ENCODE data around the gene LCA5L.

Gene LCA5L

DNA sequence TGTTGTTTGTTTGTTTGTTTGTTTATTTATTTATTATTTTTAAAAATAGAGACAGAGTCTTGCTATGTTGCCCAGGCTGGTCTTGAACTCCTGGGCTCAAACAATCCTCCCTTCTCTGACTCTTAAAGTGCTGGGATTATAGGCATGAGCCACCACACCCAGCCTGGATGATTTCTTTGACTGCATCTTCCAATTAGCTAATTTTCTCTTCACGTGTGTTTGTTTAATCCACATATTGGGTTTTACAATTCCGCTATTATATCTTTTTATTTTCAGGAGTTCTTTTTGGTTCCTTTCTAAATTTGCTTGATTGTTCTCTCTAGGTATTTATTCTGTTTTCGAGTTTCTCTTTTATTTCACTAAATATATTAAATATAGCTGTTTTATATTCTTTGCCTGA, 26.0 kb upstream of the LCA5L start:
- Histone ChIP-seq H3K4me3 (ENCODE audit: low read depth, low read length) (no peak overlapping the region), H3K9ac (ENCODE audit: low read depth, low read length) (no peak overlapping the region), H3K36me3 (ENCODE audit: control insufficient read depth, insufficient read depth, low read length) (no peaks in the 10 kb centered on the region)

DNA sequence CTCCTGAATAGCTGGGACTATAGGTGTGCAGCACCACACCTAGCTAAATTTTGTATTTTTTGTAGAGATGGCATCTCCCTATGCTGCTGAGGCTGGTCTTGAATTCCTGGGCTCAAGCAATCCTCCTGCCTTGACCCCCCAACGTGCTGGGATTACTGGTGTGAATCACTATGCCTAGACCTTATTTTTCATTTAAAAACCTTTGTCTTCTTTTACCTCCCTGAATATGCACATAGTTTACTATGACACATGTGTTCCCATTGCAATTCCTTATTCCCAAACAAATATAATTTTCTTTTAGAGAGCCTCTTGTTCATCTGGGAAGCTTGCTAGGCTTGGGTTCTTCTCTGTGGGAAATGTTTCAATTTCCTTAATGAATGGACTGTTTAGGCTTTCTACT, 23.0 kb upstream of the LCA5L start:
- Histone ChIP-seq H3K9me3 (ENCODE audit: control insufficient read depth, insufficient read depth, low read length) (no peaks in the 10 kb centered on the region), H3K27me3 (ENCODE audit: control insufficient read depth, insufficient read depth, low read length) (no peaks in the 10 kb centered on the region), H3K36me3 (ENCODE audit: control insufficient read depth, insufficient read depth, low read length) (no peaks in the 10 kb centered on the region)

More for the DNA sequence above, 26.0 kb upstream of the LCA5L start:
- Histone ChIP-seq H3K27ac (ENCODE audit: low read depth, low read length) (no peak overlapping the region), H3K27me3 (ENCODE audit: control insufficient read depth, insufficient read depth, low read length) (no peaks in the 10 kb centered on the region), H3K4me1 (ENCODE audit: control insufficient read depth, insufficient read depth, low read length) (0 out of 2 replicates have a peak, but pooled peaks cover 2% of the 10 kb centered on the region), H3K9me3 (ENCODE audit: control insufficient read depth, insufficient read depth, low read length) (no peaks in the 10 kb centered on the region)

DNA sequence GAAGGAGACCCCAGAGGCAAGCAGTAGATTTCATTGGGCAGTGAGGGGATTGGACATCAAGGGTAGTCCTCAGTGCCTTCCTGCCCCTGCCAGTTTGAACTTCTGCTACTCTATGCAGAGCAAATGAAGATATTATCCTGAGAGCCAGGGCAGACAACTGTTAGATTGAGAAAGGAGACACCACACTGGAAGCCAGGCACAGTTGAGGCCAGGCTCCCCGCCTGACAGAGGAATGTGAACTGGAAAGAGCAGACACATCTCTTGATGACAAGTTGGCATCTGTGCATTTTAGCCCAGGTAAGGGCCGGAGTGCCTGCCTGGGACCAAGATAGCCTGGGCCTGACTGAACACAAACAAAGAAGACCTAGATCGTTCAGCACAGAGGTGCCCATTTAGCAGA, 22.2 kb upstream of the LCA5L start:
- Histone ChIP-seq H3K9me3 (ENCODE audit: control insufficient read depth, insufficient read depth, low read length) (no peaks in the 10 kb centered on the region), H3K36me3 (ENCODE audit: control insufficient read depth, insufficient read depth, low read length) (no peaks in the 10 kb centered on the region), H3K27ac (ENCODE audit: low read depth, low read length) (no peak overlapping the region)

More for the DNA sequence above, 23.0 kb upstream of the LCA5L start:
- Histone ChIP-seq H3K4me3 (ENCODE audit: low read depth, low read length) (no peak overlapping the region), H3K27ac (ENCODE audit: low read depth, low read length) (no peak overlapping the region), H3K4me1 (ENCODE audit: control insufficient read depth, insufficient read depth, low read length) (no peaks in the 10 kb centered on the region), H3K9ac (ENCODE audit: low read depth, low read length) (no peak overlapping the region)

DNA sequence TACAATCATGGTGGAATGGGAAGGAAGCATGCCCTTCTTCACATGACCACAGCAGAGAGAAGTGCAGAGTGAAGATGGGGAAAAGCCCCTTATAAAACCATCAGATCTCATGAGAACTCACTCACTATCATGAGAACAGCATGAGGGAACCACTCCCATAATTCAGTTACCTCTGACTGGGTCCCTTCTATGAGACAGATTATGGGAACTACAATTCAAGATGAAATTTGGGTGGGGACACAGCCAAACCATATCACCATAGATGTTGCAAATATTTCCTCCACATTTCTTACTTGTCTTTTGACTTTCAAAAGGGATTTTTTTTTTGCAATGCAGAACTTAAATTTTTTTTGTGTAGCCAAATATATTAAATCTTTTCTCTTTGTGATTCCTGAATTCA, 21.0 kb upstream of the LCA5L start:
- H3K27ac ChIP-seq (ENCODE audit: low read depth, low read length), result no peak overlapping the region
- no peaks in the 10 kb centered on the region for H3K9me3 ChIP-seq (ENCODE audit: control insufficient read depth, insufficient read depth, low read length)
- H3K36me3 ChIP-seq (ENCODE audit: control insufficient read depth, insufficient read depth, low read length), result no peaks in the 10 kb centered on the region
- no peak overlapping the region for H3K9ac ChIP-seq (ENCODE audit: low read depth, low read length)
- no peaks in the 10 kb centered on the region for H3K27me3 ChIP-seq (ENCODE audit: control insufficient read depth, insufficient read depth, low read length)
- H3K4me1 ChIP-seq (ENCODE audit: control insufficient read depth, insufficient read depth, low read length), result no peaks in the 10 kb centered on the region
- H3K4me3 ChIP-seq (ENCODE audit: low read depth, low read length), result no peak overlapping the region

More for the DNA sequence above, 22.2 kb upstream of the LCA5L start:
- no peaks in the 10 kb centered on the region for H3K27me3 ChIP-seq (ENCODE audit: control insufficient read depth, insufficient read depth, low read length)
- H3K4me3 ChIP-seq (ENCODE audit: low read depth, low read length), result no peak overlapping the region
- H3K9ac ChIP-seq (ENCODE audit: low read depth, low read length), result no peak overlapping the region
- H3K4me1 ChIP-seq (ENCODE audit: control insufficient read depth, insufficient read depth, low read length), result no peaks in the 10 kb centered on the region

DNA sequence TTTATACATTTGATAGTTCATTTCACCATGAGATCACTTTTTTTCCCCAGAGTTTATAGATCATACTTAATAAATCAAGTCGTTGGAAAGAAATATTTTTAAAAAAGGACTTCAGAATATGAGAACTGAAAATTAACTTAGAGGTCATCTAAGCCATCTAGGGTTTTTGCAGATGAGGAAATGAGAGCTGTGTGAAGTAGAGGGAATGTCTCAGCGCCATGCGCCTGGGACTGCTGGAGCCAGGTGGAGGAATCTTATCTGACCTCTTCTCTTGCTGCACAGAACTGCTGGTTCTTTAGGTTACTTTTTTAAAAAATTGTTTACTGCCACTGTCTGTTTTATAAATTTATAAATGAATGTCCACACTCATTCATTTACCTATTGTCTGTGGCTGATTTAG, 17.7 kb upstream of the LCA5L start:
- H3K9me3 ChIP-seq (ENCODE audit: control insufficient read depth, insufficient read depth, low read length), result no peaks in the 10 kb centered on the region
- H3K9ac ChIP-seq (ENCODE audit: low read depth, low read length), result no peak overlapping the region
- no peaks in the 10 kb centered on the region for H3K36me3 ChIP-seq (ENCODE audit: control insufficient read depth, insufficient read depth, low read length)
- H3K27me3 ChIP-seq (ENCODE audit: control insufficient read depth, insufficient read depth, low read length), result no peaks in the 10 kb centered on the region
- H3K27ac ChIP-seq (ENCODE audit: low read depth, low read length), result no peak overlapping the region
- no peak overlapping the region for H3K4me3 ChIP-seq (ENCODE audit: low read depth, low read length)
- no peaks in the 10 kb centered on the region for H3K4me1 ChIP-seq (ENCODE audit: control insufficient read depth, insufficient read depth, low read length)

DNA sequence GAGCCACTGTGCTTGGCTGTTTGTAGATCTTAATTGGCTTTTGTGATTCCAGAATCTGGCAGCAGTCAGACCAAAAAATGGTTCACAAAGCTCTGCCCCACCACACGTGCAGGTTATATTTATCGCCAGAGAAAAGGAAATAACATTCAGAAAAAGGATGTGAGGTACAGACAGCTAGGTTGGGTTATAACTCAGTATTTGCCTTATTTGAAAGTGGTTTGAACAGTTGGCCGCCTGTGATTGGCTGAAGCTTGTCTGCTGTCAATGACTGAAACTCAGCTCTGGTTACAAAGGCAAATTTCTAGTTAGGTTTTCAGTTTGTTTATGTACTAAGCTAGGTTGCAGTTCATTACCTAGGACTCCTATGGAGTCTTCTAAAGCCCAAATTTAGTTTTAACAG, 15.8 kb upstream of the LCA5L start:
- no peak overlapping the region for H3K27ac ChIP-seq (ENCODE audit: low read depth, low read length)
- no peaks in the 10 kb centered on the region for H3K27me3 ChIP-seq (ENCODE audit: control insufficient read depth, insufficient read depth, low read length)
- H3K36me3 ChIP-seq (ENCODE audit: control insufficient read depth, insufficient read depth, low read length), result no peaks in the 10 kb centered on the region
- H3K4me3 ChIP-seq (ENCODE audit: low read depth, low read length), result no peak overlapping the region
- H3K9ac ChIP-seq (ENCODE audit: low read depth, low read length), result no peak overlapping the region
- H3K9me3 ChIP-seq (ENCODE audit: control insufficient read depth, insufficient read depth, low read length), result no peaks in the 10 kb centered on the region
- no peaks in the 10 kb centered on the region for H3K4me1 ChIP-seq (ENCODE audit: control insufficient read depth, insufficient read depth, low read length)

DNA sequence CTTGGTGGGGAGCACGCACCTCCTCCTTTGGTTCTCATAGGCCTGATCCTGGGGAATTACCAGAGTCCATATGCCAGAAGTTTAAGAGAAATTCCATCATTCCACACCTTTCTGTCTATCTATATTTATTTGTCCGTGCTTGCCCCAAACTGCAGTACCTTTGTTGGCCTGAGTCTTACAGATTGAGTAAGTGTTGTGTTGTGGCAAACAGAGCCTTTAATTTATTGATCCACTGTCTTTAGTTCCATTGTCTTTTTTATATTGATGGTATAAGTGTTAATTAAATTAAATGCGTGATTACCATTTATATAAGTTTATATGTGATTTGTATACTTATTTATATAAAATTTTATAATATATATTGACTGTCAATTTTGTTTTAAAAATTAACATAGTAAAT, 11.1 kb upstream of the LCA5L start:
- H3K4me1 ChIP-seq (ENCODE audit: control insufficient read depth, insufficient read depth, low read length), result peaks cover 5% of the 10 kb centered on the region; the same call in 1 of the 2 replicates
- H3K4me3 ChIP-seq (ENCODE audit: low read depth, low read length), result no peak overlapping the region
- H3K27ac ChIP-seq (ENCODE audit: low read depth, low read length), result no peak overlapping the region
- H3K9me3 ChIP-seq (ENCODE audit: control insufficient read depth, insufficient read depth, low read length), result no peaks in the 10 kb centered on the region
- H3K27me3 ChIP-seq (ENCODE audit: control insufficient read depth, insufficient read depth, low read length), result no peaks in the 10 kb centered on the region
- no peak overlapping the region for H3K9ac ChIP-seq (ENCODE audit: low read depth, low read length)
- H3K36me3 ChIP-seq (ENCODE audit: control insufficient read depth, insufficient read depth, low read length), result no peaks in the 10 kb centered on the region

DNA sequence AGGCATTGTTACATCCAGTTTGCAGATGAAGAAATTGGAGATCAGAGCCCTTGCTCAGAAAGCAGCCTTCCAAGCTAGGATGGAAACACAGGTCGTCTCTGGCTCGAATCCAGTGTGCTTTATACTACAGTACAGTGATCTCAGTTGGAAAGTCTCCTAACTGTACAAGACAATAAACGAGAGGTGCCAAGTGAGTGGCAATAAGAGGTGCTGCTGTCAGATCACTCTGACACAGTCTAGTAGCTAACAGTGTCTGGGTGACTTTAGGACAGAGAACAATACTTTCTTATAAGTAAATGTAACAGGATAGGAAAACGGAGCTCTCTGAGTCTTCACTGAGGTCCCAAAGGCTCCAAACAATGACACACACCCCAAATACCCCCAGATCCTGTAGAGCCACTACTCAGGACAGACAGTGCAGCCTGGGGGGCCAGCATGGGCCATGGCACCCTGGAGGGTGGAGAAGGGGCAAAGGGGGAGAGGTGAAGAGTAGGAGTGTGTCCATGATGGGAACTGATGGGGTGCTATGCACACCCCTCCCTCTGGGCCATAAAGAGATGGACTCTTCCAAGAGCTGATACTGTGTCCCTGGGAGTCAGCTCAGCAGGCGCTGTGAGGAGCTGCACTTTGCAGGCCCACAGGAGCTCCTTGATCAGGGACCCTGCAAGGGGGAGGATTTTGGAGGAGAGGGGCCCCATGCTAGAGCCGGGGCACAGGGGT, 9.5 kb upstream of the LCA5L start:
- Histone ChIP-seq H3K4me3 (ENCODE audit: low read depth, low read length) (no peak overlapping the region), H3K9me3 (ENCODE audit: control insufficient read depth, insufficient read depth, low read length) (no peaks in the 10 kb centered on the region), H3K4me1 (ENCODE audit: control insufficient read depth, insufficient read depth, low read length) (peaks cover 19% of the 10 kb centered on the region), H3K9ac (ENCODE audit: low read depth, low read length) (no peak overlapping the region), H3K27me3 (ENCODE audit: control insufficient read depth, insufficient read depth, low read length) (no peaks in the 10 kb centered on the region), H3K27ac (ENCODE audit: low read depth, low read length) (no peak overlapping the region), H3K36me3 (ENCODE audit: control insufficient read depth, insufficient read depth, low read length) (no peaks in the 10 kb centered on the region)

DNA sequence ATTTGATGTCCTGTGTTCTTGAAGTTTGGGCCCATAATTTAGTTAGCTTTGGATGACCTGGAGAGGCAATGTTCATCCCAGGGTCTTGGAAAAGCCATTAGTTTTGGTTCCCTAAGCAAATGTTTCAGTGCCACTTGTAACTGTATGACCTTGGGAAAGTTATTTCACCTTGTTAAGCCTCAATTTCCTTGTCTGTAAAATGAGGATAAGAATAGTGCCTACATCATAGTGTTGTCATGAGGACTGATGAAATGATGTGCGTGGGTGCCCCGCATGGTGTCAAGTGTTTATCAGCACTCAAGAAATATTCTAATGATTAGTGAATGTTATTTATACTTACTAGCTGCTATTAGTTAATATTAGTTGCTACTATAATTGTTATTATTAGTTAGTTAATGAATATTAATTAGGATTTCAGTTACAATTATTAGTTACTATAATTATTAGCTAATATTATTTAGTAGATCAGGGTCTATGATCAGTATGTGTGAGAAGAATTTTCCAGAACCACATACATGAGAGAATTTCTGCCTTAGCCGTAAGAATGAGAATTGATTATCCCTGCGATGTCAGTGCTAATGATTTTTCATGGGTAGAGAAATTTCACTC, 8.1 kb upstream of the LCA5L start:
- Histone ChIP-seq H3K27me3 (ENCODE audit: control insufficient read depth, insufficient read depth, low read length) (no peaks in the 10 kb centered on the region), H3K4me3 (ENCODE audit: low read depth, low read length) (no peak overlapping the region), H3K4me1 (ENCODE audit: control insufficient read depth, insufficient read depth, low read length) (peaks cover 19% of the 10 kb centered on the region), H3K36me3 (ENCODE audit: control insufficient read depth, insufficient read depth, low read length) (no peaks in the 10 kb centered on the region), H3K9me3 (ENCODE audit: control insufficient read depth, insufficient read depth, low read length) (no peaks in the 10 kb centered on the region), H3K9ac (ENCODE audit: low read depth, low read length) (no peak overlapping the region), H3K27ac (ENCODE audit: low read depth, low read length) (no peak overlapping the region)

DNA sequence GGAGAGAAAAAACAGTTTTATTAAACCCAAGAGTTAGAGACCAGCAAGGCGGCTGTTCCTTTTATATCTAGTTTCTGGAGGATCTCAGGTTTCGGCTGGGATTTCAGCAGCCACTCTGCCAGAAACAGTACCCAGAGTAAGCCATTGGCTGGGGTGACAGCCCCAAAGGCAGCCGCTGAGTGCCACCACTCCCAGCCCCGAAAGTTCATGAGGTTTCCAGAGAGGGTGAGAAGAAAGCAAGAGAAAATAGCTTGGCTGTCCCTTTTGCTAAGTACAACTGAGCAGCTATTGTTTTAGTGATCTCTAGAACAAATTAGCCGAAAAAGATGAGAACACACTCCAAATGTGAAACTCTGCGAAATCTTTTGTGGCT, 7.4 kb upstream of the LCA5L start:
- no peak overlapping the region for H3K27ac ChIP-seq (ENCODE audit: low read depth, low read length)
- no peak overlapping the region for H3K4me3 ChIP-seq (ENCODE audit: low read depth, low read length)
- H3K9me3 ChIP-seq (ENCODE audit: control insufficient read depth, insufficient read depth, low read length), result no peaks in the 10 kb centered on the region
- no peaks in the 10 kb centered on the region for H3K36me3 ChIP-seq (ENCODE audit: control insufficient read depth, insufficient read depth, low read length)
- no peaks in the 10 kb centered on the region for H3K27me3 ChIP-seq (ENCODE audit: control insufficient read depth, insufficient read depth, low read length)
- H3K4me1 ChIP-seq (ENCODE audit: control insufficient read depth, insufficient read depth, low read length), result peaks cover 19% of the 10 kb centered on the region
- no peak overlapping the region for H3K9ac ChIP-seq (ENCODE audit: low read depth, low read length)

DNA sequence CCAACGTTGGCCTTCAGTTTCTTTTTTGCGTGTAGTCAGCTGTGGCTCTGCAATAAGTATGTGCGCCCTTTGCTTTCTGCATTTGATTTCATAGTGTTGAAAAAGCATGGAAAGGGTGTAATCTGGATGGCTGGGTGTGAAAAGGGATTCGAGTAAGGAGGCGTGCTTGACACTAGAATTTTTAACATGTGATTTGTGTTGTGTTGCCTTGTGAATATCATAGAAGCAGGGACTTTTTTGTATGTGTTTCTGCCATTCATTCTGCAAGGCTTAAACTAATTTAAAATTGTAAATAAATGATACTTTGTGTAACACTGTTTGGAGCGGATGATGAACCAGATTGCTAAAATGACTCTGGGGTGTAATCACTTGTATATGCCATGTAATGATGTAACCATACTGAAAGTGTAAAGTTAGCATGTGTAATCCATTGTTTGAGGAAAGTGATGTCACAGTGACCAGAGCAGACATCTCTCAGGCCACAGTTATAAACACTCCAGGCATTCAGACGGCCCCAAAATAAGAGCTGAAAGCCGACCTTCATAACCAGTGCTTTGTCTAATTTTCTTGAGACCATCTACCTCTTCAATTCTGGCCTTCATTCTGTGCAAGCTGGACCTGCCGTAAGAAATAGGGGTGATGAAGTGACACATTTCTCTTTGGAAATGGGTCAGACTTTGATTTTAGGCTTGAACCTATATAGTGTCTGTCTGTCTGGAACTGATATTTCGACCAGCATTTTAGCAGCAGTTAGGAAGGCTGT, 6.8 kb upstream of the LCA5L start:
- Histone ChIP-seq H3K27ac (ENCODE audit: low read depth, low read length) (no peak overlapping the region), H3K9ac (ENCODE audit: low read depth, low read length) (no peak overlapping the region), H3K9me3 (ENCODE audit: control insufficient read depth, insufficient read depth, low read length) (no peaks in the 10 kb centered on the region), H3K36me3 (ENCODE audit: control insufficient read depth, insufficient read depth, low read length) (no peaks in the 10 kb centered on the region), H3K4me1 (ENCODE audit: control insufficient read depth, insufficient read depth, low read length) (peaks cover 19% of the 10 kb centered on the region), H3K4me3 (ENCODE audit: low read depth, low read length) (peak overlapping the region; percentile 43; the same call in 1 of the 2 replicates), H3K27me3 (ENCODE audit: control insufficient read depth, insufficient read depth, low read length) (no peaks in the 10 kb centered on the region)

Measured in HUES48 (cell line).